Naive thymus-derived CD4-positive, alpha-beta T cell (primary cell): Measurements from ENCODE around the gene STAT5B. TPM values are rescaled to one million over a fixed set of nuclear protein-coding genes. Genes with fewer than 3 reads are reported as not detected.

ENCODE experiments used
- ATAC-seq: fragments of 150-1000 bp; cut with Tn5 transposase; 2 replicates; pipeline ENCODE4 v1.10.0; 2021; ENCODE audit warnings: mild to moderate bottlenecking, moderate library complexity
- CTCF ChIA-PET: fragments of 350-600 bp; sonication (Branson Sonifier 250); formaldehyde crosslinking; loops from one replicate; lab custom pipeline; 2021; ENCODE audit warnings: antibody characterized with exemption; lab: Charles Lee
- POLR2A ChIA-PET: fragments of 350-600 bp; sonication (Branson Sonifier 250); formaldehyde crosslinking; loops from one replicate; lab custom pipeline; 2021; ENCODE audit warnings: antibody characterized with exemption, inconsistent platforms; lab: Charles Lee
- DNase-seq, 9 donors: peaks; one replicate each; pipeline versions ENCODE4 v3.0.0 to v3.0.0-alpha.2; 2020 to 2022; ENCODE audit warnings: mixed read lengths in 1 of 9
- H3K27ac ChIP-seq: one replicate; pipeline ENCODE4 v1.7.0; 2013; ENCODE audit warnings: mild to moderate bottlenecking, low read depth, low read length, moderate library complexity
- H3K27me3 ChIP-seq, 2 donors: one replicate each; pipeline ENCODE4 v1.7.0; 2013; ENCODE audit warnings: low read length in 2 of 2, mild to moderate bottlenecking in 2 of 2, moderate library complexity in 2 of 2; ENCODE audit not compliant: control insufficient read depth in 2 of 2, insufficient read depth in 2 of 2
- H3K36me3 ChIP-seq, 3 experiments: 1 replicate in 2 of 3; 2 replicates in 1 of 3; pipeline ENCODE4 v1.7.0; 2013; ENCODE audit warnings: low read length in 3 of 3, mild to moderate bottlenecking in 3 of 3, moderate library complexity in 1 of 3; ENCODE audit not compliant: insufficient read depth in 3 of 3, control insufficient read depth in 2 of 3
- H3K4me1 ChIP-seq, 2 donors: one replicate each; pipeline ENCODE4 v1.7.0; 2013; ENCODE audit warnings: low read length in 2 of 2, mild to moderate bottlenecking in 2 of 2, moderate library complexity in 1 of 2; ENCODE audit not compliant: control insufficient read depth in 2 of 2, insufficient read depth in 2 of 2
- H3K4me3 ChIP-seq: 2 replicates; pipeline ENCODE4 v1.7.0; 2013; ENCODE audit warnings: mild to moderate bottlenecking, low read length
- H3K9me3 ChIP-seq, 3 experiments: 1 replicate in 2 of 3; 2 replicates in 1 of 3; pipeline ENCODE4 v1.7.0; 2013; ENCODE audit warnings: low read length in 3 of 3; ENCODE audit not compliant: control insufficient read depth in 2 of 3
- H3K27ac Mint-ChIP-seq, 9 donors: one replicate each; pipeline ENCODE4 v1.8.0; 2020 to 2022; ENCODE audit warnings: mixed read lengths in 9 of 9, mild to moderate bottlenecking in 8 of 9, moderate library complexity in 5 of 9, inconsistent platforms in 2 of 9
- H3K27me3 Mint-ChIP-seq, 5 donors: one replicate each; pipeline ENCODE4 v1.8.0; 2021 to 2022; ENCODE audit warnings: mixed read lengths in 5 of 5, mild to moderate bottlenecking in 1 of 5
- H3K36me3 Mint-ChIP-seq, 5 donors: one replicate each; pipeline ENCODE4 v1.8.0; 2020 to 2022; ENCODE audit warnings: mixed read lengths in 5 of 5, mild to moderate bottlenecking in 3 of 5, inconsistent platforms in 1 of 5
- H3K4me1 Mint-ChIP-seq, 7 donors: one replicate each; pipeline ENCODE4 v1.8.0; 2020 to 2022; ENCODE audit warnings: mixed read lengths in 7 of 7, mild to moderate bottlenecking in 3 of 7, inconsistent platforms in 1 of 7
- H3K4me3 Mint-ChIP-seq, 10 donors: one replicate each; pipeline ENCODE4 v1.8.0; 2020 to 2022; ENCODE audit warnings: mild to moderate bottlenecking in 10 of 10, mixed read lengths in 10 of 10, moderate library complexity in 6 of 10, inconsistent platforms in 2 of 10
- H3K9me3 Mint-ChIP-seq, 11 donors: one replicate each; pipeline ENCODE4 v1.8.0; 2020 to 2022; ENCODE audit warnings: mixed read lengths in 11 of 11, mild to moderate bottlenecking in 4 of 11, inconsistent platforms in 1 of 11, moderate library complexity in 1 of 11
- intact Hi-C, 2 donors: fragments of 100-400 bp; cut with micrococcal nuclease; formaldehyde crosslinking; loops; one replicate each; pipeline ENCODE4 v1.15.1; 2023
- polyA plus RNA-seq, 2 donors: library from polyadenylated mRNA; unstranded; fragments of 300-500 nt; fragmentation: Illumina TruSeq; gene quantifications; one replicate each; pipeline ENCODE4 v1.2.3, GENCODE V29; 2021
- total RNA-seq, 6 experiments: library from RNA in 5 of 6; stranded (reverse) in 5 of 6; gene quantifications; 1 replicate in 5 of 6; 2 replicates in 1 of 6; pipeline ENCODE4 v1.2.3 and lab custom pipeline; 2021 to 2026

Gene STAT5B
- total and polyA plus RNA-seq, 7 experiments from 2014 or later: 98.0 to 192 (median 149) TPM

DNA sequence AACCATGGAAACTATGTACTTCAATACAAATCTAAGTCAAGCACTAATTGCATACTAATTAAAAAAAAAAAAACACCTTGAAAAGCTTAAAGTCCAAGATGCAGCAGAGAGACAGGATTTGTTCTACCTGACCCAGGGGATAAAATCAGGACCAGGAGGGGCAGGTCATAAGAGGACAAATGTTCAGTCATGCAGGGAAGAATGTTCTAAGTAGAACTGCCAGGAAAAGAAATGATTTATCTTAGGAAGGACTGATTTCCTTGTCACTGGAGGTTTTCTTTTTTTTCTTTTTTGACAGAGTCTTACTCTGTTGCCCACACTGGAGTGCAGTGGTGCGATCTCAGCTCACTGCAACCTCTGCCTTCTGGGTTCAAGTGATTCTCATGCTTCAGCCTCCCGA is 72.8 kb downstream of the STAT5B start:
- CTCF ChIA-PET: no interaction called here

DNA sequence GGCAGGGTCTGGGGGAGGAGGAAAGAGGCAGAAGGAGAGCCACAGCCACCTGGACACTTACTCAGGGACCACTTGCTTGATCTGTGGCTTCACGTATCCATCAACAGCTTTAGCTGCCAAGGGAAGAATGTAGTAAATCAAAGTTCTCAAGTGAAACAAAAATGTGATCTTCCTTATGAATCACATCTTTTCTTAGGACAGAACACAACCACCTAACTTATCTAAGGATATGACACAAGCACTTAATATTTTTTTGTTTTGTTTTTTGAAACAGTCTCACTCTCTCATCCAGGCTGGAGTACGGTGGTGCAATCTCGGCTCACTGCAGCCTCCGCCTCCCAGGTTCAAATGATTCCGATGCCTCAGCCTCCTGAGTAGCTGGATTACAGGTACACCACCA is 73.5 kb downstream of the STAT5B start:
- H3K9me3 Mint-ChIP-seq: no peaks in the 10 kb centered on the region
- Histone ChIP-seq H3K36me3 (peaks cover 10 to 81% (median 17%) of the 10 kb centered on the region in 3 experiments), H3K4me1 (no peaks in the 10 kb centered on the region), H3K27me3 (no peaks in the 10 kb centered on the region), H3K27ac (no peak overlapping the region), H3K4me3 (no peak overlapping the region), H3K9me3 (no peaks in the 10 kb centered on the region)
- peaks cover 0 to 11% (median 0%) of the 10 kb centered on the region in 7 donors for H3K4me1 Mint-ChIP-seq
- no peak overlapping the region for H3K4me3 Mint-ChIP-seq
- peak overlapping the region in 6 of 9 donors; percentile 5 to 81 (median 70) for H3K27ac Mint-ChIP-seq
- H3K27me3 Mint-ChIP-seq: no peaks in the 10 kb centered on the region
- no peak for ATAC-seq
- ChIA-PET CTCF (no interaction called here), POLR2A (no interaction called here)
- intact Hi-C loops: no loop called here
- DNase-seq: no peak
- peaks cover 5 to 45% (median 11%) of the 10 kb centered on the region in 5 donors for H3K36me3 Mint-ChIP-seq

More for the DNA sequence above, 72.8 kb downstream of the STAT5B start:
- Mint-ChIP-seq H3K4me3 (no peak overlapping the region), H3K4me1 (peaks cover 0 to 11% (median 0%) of the 10 kb centered on the region in 7 donors), H3K27me3 (no peaks in the 10 kb centered on the region), H3K27ac (peak overlapping the region in 3 of 9 donors; percentile 5 to 69 (median 63)), H3K9me3 (no peaks in the 10 kb centered on the region), H3K36me3 (peaks cover 5 to 46% (median 11%) of the 10 kb centered on the region in 5 donors)
- Histone ChIP-seq H3K36me3 (peaks cover 10 to 87% (median 17%) of the 10 kb centered on the region in 3 experiments), H3K27ac (no peak overlapping the region), H3K4me1 (no peaks in the 10 kb centered on the region), H3K27me3 (no peaks in the 10 kb centered on the region), H3K9me3 (no peaks in the 10 kb centered on the region), H3K4me3 (no peak overlapping the region)
- DNase-seq: no peak
- POLR2A ChIA-PET: interaction anchor here (0.7 kb wide), 1 partner anchor 9 kb away, joined by 4 read pairs; the partner anchor contains the start of gene GHDC
- intact Hi-C loops: no loop called here
- ATAC-seq: no peak

DNA sequence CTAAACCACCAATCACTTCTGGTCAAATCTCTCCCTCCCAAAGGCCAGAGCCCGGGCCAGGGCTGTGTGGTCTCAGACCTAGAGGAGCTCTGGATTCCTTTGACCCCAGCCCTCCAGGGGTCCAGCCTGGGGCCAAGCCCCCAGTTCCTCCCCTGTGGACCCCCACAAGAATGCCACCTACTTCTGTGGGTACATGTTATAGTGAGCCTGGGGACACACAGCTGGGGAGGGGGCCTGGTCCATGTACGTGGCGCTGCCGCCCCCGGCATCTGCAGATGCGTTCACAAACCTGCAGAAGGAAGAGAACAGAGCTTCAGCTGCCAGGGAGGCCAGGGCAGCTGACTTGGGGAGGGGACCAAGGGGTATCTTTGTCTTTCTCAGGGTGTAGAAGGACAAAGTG is 74.0 kb downstream of the STAT5B start:
- Histone ChIP-seq H3K4me3 (no peak overlapping the region), H3K9me3 (no peaks in the 10 kb centered on the region), H3K27ac (no peak overlapping the region), H3K36me3 (peaks cover 10 to 76% (median 17%) of the 10 kb centered on the region in 3 experiments), H3K4me1 (no peaks in the 10 kb centered on the region), H3K27me3 (no peaks in the 10 kb centered on the region)
- H3K4me3 Mint-ChIP-seq: no peak overlapping the region
- no peaks in the 10 kb centered on the region for H3K9me3 Mint-ChIP-seq
- ChIA-PET POLR2A (no interaction called here), CTCF (no interaction called here)
- H3K27me3 Mint-ChIP-seq: no peaks in the 10 kb centered on the region
- no peak for ATAC-seq
- no peak for DNase-seq
- peaks cover 0 to 11% (median 0%) of the 10 kb centered on the region in 7 donors for H3K4me1 Mint-ChIP-seq
- H3K36me3 Mint-ChIP-seq: peaks cover 5 to 41% (median 11%) of the 10 kb centered on the region in 5 donors
- intact Hi-C loops: no loop called here
- H3K27ac Mint-ChIP-seq: peak overlapping the region in 3 of 9 donors; percentile 9 to 72 (median 47)

DNA sequence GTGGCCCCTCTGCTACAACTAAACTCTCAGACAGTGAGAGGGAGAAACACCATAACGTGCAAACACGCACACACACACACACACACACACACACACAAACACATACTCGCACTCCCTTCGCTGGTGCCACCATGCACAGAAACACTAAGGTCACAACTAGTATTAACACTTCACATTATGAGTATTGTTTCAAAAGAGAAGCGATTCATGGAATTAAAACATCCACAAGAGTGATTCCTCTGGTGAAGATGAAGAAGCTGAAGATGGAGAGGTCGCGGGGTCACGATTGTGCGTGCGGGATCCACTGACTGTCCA is 74.8 kb downstream of the STAT5B start:
- POLR2A ChIA-PET: no interaction called here
- peaks cover 5 to 40% (median 11%) of the 10 kb centered on the region in 5 donors for H3K36me3 Mint-ChIP-seq
- H3K27ac Mint-ChIP-seq: peak overlapping the region in 4 of 9 donors; percentile 2 to 72 (median 17)

DNA sequence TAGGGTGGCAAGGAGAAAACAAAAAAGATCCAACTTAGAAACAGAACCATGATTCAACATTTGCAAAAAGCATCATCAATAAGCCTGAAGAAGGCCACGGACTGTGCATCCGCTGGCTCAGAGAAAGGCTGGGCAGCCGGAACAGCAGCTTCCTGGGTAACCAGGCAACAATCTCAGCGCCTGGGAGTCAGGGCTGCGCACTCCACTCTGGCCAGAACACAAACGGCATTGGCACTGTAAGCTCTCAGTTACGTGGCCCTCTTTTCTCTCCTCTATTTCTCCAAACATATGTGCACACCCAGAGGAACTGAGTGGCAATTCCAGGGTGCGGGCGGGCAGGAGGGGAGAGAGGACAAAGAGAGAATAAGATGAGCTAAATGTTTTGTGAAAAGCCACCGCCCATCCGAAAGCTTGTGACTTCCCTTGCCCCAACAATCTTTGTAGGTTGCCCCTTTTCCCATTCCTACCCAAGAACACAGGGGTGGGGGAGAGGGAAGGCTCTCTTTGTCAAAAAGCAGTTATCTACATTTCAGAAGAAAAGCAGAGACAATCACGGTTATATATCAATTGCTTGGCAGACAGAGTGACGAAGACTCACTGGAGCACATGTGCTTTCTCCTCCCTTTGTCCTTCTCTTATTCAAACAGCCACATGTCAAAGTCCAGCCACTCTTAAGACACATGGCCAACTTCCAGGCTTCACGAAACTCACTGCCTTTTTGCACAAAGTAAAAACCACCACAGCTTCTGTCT is 75.3 kb downstream of the STAT5B start:
- H3K9me3 Mint-ChIP-seq: no peaks in the 10 kb centered on the region
- CTCF ChIA-PET: no interaction called here
- H3K4me3 ChIP-seq: no peak overlapping the region
- H3K36me3 Mint-ChIP-seq: peaks cover 5 to 36% (median 11%) of the 10 kb centered on the region in 5 donors
- H3K27me3 ChIP-seq: no peaks in the 10 kb centered on the region
- no peaks in the 10 kb centered on the region for H3K4me1 ChIP-seq
- POLR2A ChIA-PET: no interaction called here
- ATAC-seq (no peak), DNase-seq (no peak)
- intact Hi-C loops: no loop called here
- H3K27ac ChIP-seq: no peak overlapping the region
- H3K4me3 Mint-ChIP-seq: no peak overlapping the region
- no peaks in the 10 kb centered on the region for H3K9me3 ChIP-seq
- H3K27me3 Mint-ChIP-seq: no peaks in the 10 kb centered on the region
- H3K4me1 Mint-ChIP-seq: peaks cover 0 to 7% (median 4%) of the 10 kb centered on the region in 7 donors
- H3K27ac Mint-ChIP-seq: peak overlapping the region in 6 of 9 donors; percentile 1 to 72 (median 34)
- peaks cover 7 to 63% (median 10%) of the 10 kb centered on the region in 3 experiments for H3K36me3 ChIP-seq

More for the DNA sequence above, 74.8 kb downstream of the STAT5B start:
- Histone ChIP-seq H3K27ac (no peak overlapping the region), H3K36me3 (peaks cover 10 to 69% (median 12%) of the 10 kb centered on the region in 3 experiments), H3K4me1 (no peaks in the 10 kb centered on the region), H3K4me3 (no peak overlapping the region), H3K27me3 (no peaks in the 10 kb centered on the region), H3K9me3 (no peaks in the 10 kb centered on the region)
- ATAC-seq (no peak), DNase-seq (no peak)
- CTCF ChIA-PET: no interaction called here
- Mint-ChIP-seq H3K4me1 (peaks cover 0 to 11% (median 3%) of the 10 kb centered on the region in 7 donors), H3K27me3 (no peaks in the 10 kb centered on the region), H3K9me3 (no peaks in the 10 kb centered on the region), H3K4me3 (no peak overlapping the region)
- intact Hi-C loops: no loop called here

DNA sequence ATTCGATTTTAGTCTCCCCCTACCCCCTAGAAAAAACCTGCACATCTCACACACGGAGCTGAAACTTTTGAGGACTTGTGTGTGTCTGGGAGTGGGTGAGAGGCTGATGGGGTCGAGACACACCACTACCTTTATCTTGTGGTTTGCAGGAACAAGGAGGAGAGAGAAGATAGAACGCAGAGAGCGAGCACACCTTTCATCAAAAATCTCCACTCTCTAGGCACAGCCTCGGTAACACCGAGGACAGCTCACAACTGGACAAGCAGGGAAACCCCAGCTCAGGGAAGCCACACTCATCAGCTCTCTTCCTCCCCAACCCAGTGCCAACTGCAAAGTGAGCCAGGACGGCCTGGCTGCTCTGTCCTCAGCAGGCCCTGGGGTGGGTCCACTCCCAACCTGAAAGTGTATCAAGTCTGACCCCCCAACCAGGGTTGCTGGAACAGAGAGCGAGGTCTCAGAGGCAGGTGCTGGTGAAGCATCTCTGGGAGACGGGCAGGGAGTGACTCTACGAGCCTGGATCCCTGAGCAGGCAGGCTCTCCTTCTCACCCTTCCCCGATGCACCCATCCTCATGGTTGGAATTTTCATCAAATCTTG is 76.7 kb downstream of the STAT5B start:
- Histone ChIP-seq H3K36me3 (peaks cover 7 to 50% (median 10%) of the 10 kb centered on the region in 3 experiments), H3K9me3 (no peaks in the 10 kb centered on the region), H3K27ac (no peak overlapping the region), H3K4me1 (peaks cover 0 to 4% of the 10 kb centered on the region in 2 donors), H3K4me3 (no peak overlapping the region), H3K27me3 (no peaks in the 10 kb centered on the region)
- Mint-ChIP-seq H3K27ac (peak overlapping the region in 5 of 9 donors; percentile 25 to 68 (median 48)), H3K4me1 (peaks cover 1 to 8% (median 6%) of the 10 kb centered on the region in 7 donors), H3K9me3 (no peaks in the 10 kb centered on the region), H3K36me3 (peaks cover 5 to 29% (median 11%) of the 10 kb centered on the region in 5 donors), H3K4me3 (no peak overlapping the region), H3K27me3 (no peaks in the 10 kb centered on the region)
- CTCF ChIA-PET: interaction anchor here (0.6 kb wide), 1 partner anchor 16 kb away, joined by 3 read pairs; no protein-coding TSS in a partner anchor
- intact Hi-C loops: loop anchor here in 1 of 2 donors (10.0 kb wide), 2 partner anchors 205 to 335 kb away; partner anchors contain the start of gene NAGLU
- POLR2A ChIA-PET: interaction anchor here (0.6 to 1.7 kb wide), 3 partner anchors 15 to 399 kb away, joined by 3 to 6 read pairs (median 4); no protein-coding TSS in a partner anchor
- DNase-seq (no peak), ATAC-seq (peak; percentile 22)
